Upper lobe of left lung (tissue), 4 donors: ENCODE measurements around the gene MAMDC2.

Source experiments
- EP300 ChIP-seq, 4 donors: sonication (generic); formaldehyde crosslinking; IDR thresholded peaks; one replicate each; pipeline ENCODE4 v1.5.1; 2017; ENCODE audit warnings: antibody characterized with exemption in 4 of 4, control low read depth in 2 of 4
- POLR2A ChIP-seq, 4 donors: fragments of 450-650 bp; IDR thresholded peaks; one replicate each; pipeline ENCODE4 v1.5.1; 2016 to 2017; ENCODE audit warnings: antibody characterized with exemption in 4 of 4, mild to moderate bottlenecking in 2 of 4
- TF ChIP-seq, protein P1 (sequence below), 6 experiments: fragments of 450-650 bp in 4 of 6; fragments of 200-600 bp in 2 of 6; sonication (generic) in 2 of 6; IDR thresholded peaks; one replicate each; pipeline ENCODE4 v1.5.1; 2016 to 2019; ENCODE audit warnings: antibody characterized with exemption in 6 of 6

DNA sequence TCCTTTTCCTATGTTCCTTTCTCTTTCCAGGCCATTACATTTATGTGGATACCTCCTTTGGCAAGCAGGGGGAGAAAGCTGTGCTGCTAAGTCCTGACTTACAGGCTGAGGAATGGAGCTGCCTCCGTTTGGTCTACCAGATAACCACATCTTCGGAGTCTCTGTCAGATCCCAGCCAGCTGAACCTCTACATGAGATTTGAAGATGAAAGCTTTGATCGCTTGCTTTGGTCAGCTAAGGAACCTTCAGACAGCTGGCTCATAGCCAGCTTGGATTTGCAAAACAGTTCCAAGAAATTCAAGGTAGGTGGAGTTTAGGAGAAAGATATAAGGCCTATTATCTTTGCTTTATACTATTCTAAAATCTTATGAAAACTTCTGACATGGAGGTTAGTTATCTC lies 64.5 kb downstream of the MAMDC2 start:
- TF ChIP-seq POLR2A (IDR thresholded peaks at IDR 0.05): no peak
- TF ChIP-seq, protein P1, sequence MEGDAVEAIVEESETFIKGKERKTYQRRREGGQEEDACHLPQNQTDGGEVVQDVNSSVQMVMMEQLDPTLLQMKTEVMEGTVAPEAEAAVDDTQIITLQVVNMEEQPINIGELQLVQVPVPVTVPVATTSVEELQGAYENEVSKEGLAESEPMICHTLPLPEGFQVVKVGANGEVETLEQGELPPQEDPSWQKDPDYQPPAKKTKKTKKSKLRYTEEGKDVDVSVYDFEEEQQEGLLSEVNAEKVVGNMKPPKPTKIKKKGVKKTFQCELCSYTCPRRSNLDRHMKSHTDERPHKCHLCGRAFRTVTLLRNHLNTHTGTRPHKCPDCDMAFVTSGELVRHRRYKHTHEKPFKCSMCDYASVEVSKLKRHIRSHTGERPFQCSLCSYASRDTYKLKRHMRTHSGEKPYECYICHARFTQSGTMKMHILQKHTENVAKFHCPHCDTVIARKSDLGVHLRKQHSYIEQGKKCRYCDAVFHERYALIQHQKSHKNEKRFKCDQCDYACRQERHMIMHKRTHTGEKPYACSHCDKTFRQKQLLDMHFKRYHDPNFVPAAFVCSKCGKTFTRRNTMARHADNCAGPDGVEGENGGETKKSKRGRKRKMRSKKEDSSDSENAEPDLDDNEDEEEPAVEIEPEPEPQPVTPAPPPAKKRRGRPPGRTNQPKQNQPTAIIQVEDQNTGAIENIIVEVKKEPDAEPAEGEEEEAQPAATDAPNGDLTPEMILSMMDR (IDR thresholded peaks at IDR 0.05): no peak
- TF ChIP-seq EP300 (IDR thresholded peaks at IDR 0.05): no peak
